ENCODE results near the gene DUOXA2.

GRCh38 chr15:45167631-45168205 lies 53.6 kb downstream of the DUOXA2 start:
- TF ChIP-seq EZH2 (IDR thresholded peaks at IDR 0.05; ENCODE audit: borderline replicate concordance, insufficient read depth, low read length, poor library complexity, severe bottlenecking) (no peak), CTCF (IDR thresholded peaks at IDR 0.05; ENCODE audit: poor library complexity, severe bottlenecking) (no peak), MXI1 (conservative IDR thresholded peaks at IDR 0.05; ENCODE audit: poor library complexity, severe bottlenecking) (no peak), EP300 (conservative IDR thresholded peaks at IDR 0.05; ENCODE audit: poor library complexity, severe bottlenecking) (no peak), POLR2AphosphoS5 (IDR thresholded peaks at IDR 0.05) (no peak), SMC3 (conservative IDR thresholded peaks at IDR 0.05; ENCODE audit: poor library complexity) (no peak)
